ENCODE data around the gene BMERB1. TPM values are rescaled to one million over a fixed set of nuclear protein-coding genes. Genes with fewer than 3 reads are reported as not detected.

The BMERB1 gene
- total and polyA plus RNA-seq, 4 donors, result 5.6 to 33.3 (median 9.0) TPM

DNA sequence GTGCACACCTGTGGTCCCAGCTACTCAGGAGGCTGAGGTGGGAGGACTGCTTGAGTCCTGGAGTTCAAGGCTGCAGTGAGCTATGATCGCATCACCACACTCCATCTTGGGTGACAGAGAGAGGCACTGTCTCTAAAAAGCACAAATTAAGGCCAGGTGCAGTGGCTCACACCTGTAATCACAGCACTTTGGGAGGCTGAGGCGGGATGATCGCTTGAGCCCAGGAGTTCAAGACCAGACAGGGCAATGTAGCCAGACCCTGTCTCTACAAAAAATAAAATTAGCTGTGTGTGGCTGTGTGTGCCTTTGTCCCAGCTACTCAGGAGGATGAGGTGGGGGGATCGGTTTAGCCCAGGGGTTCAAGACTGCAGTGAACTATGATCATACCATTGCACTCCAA, 81.6 kb downstream of the BMERB1 start:
- WGBS, result 98% methylated on average over 4 of the region's 4 CpGs
- Histone ChIP-seq H3K36me3 (ENCODE audit: control insufficient read depth in 4 of 4, insufficient read depth in 3 of 4, low read depth in 1 of 4, low read length in 3 of 4) (peaks cover 0 to 6% (median 0%) of the 10 kb centered on the region in 4 donors), H3K27ac (ENCODE audit: low read depth in 1 of 2, low read length in 2 of 2) (no peak overlapping the region)

More for the DNA sequence above, 81.6 kb downstream of the BMERB1 start:
- DNase-seq (ENCODE audit: low spot score), result no peak
- Histone ChIP-seq H3K4me3 (ENCODE audit: low read depth in 1 of 3, low read length in 3 of 3) (no peak overlapping the region), H3K9me3 (ENCODE audit: control insufficient read depth in 4 of 4, low read length in 3 of 4) (no peaks in the 10 kb centered on the region), H3K9ac (ENCODE audit: low read depth in 1 of 2, low read length in 2 of 2) (no peak overlapping the region), H3K4me1 (ENCODE audit: control insufficient read depth in 4 of 4, insufficient read depth in 4 of 4, low read length in 3 of 4) (peaks cover 0 to 5% (median 2%) of the 10 kb centered on the region in 4 donors), H3K27me3 (ENCODE audit: control insufficient read depth in 4 of 4, insufficient read depth in 4 of 4, low read length in 3 of 4) (no peaks in the 10 kb centered on the region)
- TF ChIP-seq EGR1 (IDR thresholded peaks at IDR 0.05; ENCODE audit: low read depth in 2 of 2) (no peak), HNF4A (conservative IDR thresholded peaks at IDR 0.05) (no peak), RXRA (IDR thresholded peaks at IDR 0.05) (no peak), SP1 (IDR thresholded peaks at IDR 0.05) (no peak), FOXA1 (IDR thresholded peaks at IDR 0.05) (no peak), NR2F2 (IDR thresholded peaks at IDR 0.05) (no peak), GABPA (IDR thresholded peaks at IDR 0.05 in 1 of 2, conservative IDR thresholded peaks at IDR 0.05 in 1 of 2) (no peak), FOXA2 (IDR thresholded peaks at IDR 0.05) (no peak), HNF4G (IDR thresholded peaks at IDR 0.05) (no peak), YY1 (IDR thresholded peaks at IDR 0.05) (no peak), JUND (IDR thresholded peaks at IDR 0.05) (no peak), RAD21 (IDR thresholded peaks at IDR 0.05) (no peak), TAF1 (conservative IDR thresholded peaks at IDR 0.05) (no peak)
- TF ChIP-seq, protein P1, sequence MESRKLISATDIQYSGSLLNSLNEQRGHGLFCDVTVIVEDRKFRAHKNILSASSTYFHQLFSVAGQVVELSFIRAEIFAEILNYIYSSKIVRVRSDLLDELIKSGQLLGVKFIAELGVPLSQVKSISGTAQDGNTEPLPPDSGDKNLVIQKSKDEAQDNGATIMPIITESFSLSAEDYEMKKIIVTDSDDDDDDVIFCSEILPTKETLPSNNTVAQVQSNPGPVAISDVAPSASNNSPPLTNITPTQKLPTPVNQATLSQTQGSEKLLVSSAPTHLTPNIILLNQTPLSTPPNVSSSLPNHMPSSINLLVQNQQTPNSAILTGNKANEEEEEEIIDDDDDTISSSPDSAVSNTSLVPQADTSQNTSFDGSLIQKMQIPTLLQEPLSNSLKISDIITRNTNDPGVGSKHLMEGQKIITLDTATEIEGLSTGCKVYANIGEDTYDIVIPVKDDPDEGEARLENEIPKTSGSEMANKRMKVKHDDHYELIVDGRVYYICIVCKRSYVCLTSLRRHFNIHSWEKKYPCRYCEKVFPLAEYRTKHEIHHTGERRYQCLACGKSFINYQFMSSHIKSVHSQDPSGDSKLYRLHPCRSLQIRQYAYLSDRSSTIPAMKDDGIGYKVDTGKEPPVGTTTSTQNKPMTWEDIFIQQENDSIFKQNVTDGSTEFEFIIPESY (IDR thresholded peaks at IDR 0.05), result no peak
- TF ChIP-seq, protein P2, sequence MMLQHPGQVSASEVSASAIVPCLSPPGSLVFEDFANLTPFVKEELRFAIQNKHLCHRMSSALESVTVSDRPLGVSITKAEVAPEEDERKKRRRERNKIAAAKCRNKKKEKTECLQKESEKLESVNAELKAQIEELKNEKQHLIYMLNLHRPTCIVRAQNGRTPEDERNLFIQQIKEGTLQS (IDR thresholded peaks at IDR 0.05), result no peak
- TF ChIP-seq, protein P3, sequence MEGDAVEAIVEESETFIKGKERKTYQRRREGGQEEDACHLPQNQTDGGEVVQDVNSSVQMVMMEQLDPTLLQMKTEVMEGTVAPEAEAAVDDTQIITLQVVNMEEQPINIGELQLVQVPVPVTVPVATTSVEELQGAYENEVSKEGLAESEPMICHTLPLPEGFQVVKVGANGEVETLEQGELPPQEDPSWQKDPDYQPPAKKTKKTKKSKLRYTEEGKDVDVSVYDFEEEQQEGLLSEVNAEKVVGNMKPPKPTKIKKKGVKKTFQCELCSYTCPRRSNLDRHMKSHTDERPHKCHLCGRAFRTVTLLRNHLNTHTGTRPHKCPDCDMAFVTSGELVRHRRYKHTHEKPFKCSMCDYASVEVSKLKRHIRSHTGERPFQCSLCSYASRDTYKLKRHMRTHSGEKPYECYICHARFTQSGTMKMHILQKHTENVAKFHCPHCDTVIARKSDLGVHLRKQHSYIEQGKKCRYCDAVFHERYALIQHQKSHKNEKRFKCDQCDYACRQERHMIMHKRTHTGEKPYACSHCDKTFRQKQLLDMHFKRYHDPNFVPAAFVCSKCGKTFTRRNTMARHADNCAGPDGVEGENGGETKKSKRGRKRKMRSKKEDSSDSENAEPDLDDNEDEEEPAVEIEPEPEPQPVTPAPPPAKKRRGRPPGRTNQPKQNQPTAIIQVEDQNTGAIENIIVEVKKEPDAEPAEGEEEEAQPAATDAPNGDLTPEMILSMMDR (IDR thresholded peaks at IDR 0.05; ENCODE audit: low read depth, low read length, missing input control), result no peak
- TF ChIP-seq, protein P4, sequence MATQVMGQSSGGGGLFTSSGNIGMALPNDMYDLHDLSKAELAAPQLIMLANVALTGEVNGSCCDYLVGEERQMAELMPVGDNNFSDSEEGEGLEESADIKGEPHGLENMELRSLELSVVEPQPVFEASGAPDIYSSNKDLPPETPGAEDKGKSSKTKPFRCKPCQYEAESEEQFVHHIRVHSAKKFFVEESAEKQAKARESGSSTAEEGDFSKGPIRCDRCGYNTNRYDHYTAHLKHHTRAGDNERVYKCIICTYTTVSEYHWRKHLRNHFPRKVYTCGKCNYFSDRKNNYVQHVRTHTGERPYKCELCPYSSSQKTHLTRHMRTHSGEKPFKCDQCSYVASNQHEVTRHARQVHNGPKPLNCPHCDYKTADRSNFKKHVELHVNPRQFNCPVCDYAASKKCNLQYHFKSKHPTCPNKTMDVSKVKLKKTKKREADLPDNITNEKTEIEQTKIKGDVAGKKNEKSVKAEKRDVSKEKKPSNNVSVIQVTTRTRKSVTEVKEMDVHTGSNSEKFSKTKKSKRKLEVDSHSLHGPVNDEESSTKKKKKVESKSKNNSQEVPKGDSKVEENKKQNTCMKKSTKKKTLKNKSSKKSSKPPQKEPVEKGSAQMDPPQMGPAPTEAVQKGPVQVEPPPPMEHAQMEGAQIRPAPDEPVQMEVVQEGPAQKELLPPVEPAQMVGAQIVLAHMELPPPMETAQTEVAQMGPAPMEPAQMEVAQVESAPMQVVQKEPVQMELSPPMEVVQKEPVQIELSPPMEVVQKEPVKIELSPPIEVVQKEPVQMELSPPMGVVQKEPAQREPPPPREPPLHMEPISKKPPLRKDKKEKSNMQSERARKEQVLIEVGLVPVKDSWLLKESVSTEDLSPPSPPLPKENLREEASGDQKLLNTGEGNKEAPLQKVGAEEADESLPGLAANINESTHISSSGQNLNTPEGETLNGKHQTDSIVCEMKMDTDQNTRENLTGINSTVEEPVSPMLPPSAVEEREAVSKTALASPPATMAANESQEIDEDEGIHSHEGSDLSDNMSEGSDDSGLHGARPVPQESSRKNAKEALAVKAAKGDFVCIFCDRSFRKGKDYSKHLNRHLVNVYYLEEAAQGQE (IDR thresholded peaks at IDR 0.05), result no peak
- TF ChIP-seq, protein P5, sequence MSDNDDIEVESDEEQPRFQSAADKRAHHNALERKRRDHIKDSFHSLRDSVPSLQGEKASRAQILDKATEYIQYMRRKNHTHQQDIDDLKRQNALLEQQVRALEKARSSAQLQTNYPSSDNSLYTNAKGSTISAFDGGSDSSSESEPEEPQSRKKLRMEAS (IDR thresholded peaks at IDR 0.05), result no peak
